ENCODE measurements around the gene NFIA. TPM values are rescaled to one million over a fixed set of nuclear protein-coding genes. Genes with fewer than 3 reads are reported as not detected.

NFIA gene
- total and polyA plus RNA-seq, 2 of the 13 experiments (the other 11 are each of a cell fraction or from before 2014, with no cell fraction given) = 14.7 to 28.5 TPM

DNA sequence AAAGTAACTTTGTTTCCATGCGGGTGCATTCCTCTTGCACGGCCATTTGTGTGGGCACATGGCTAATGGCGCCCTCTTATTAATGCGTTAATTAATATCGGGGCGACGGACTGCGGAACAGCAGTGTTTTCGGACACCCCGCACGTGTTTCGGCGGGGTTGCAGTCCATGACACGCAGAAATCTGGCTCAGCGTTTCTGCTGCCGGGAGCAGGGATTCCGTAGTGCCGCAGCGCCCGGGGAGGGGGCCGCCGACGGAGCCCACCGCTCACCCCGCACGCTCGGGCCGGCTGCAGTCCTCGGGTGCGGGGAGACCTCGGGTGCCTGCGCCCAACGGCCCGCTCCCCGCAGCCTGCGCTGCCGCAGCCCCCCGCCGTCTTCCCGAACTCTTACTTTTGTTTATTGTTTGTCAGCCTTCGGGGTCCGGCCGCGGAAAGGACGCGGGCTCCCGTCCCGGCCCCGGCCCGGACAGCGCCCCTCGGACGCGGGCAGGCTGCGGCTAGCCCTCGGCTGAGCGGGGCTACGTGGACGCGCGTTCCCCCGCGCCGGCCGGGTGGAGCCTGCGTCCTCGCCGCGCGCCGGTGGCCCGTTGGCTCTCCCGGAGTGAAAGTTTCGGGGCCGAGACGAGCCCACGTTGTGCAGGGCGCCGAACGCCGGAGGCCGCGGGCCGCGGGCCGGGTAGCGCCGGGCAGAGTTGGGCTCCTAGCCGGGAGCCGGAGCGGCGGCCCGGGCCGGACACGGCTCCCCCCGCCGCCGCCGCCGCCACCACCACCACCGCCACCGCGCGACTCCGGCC, 849 bp downstream of the NFIA start (continued):
- TF ChIP-seq GZF1 (CRISPR knock-in tag; IDR thresholded peaks at IDR 0.05) (no peak), ZSCAN29 (CRISPR knock-in tag; conservative IDR thresholded peaks at IDR 0.05) (no peak), ZFP36L2 (CRISPR knock-in tag; IDR thresholded peaks at IDR 0.05) (no peak), MIER2 (CRISPR knock-in tag; IDR thresholded peaks at IDR 0.05) (no peak), PHB2 (IDR thresholded peaks at IDR 0.05; ENCODE audit: partially characterized antibody) (no peak), GATA4 (IDR thresholded peaks at IDR 0.05; ENCODE audit: borderline replicate concordance, low read depth) (no peak), REL (CRISPR knock-in tag; conservative IDR thresholded peaks at IDR 0.05) (no peak), ZNF546 (CRISPR knock-in tag; conservative IDR thresholded peaks at IDR 0.05) (no peak), TOE1 (CRISPR knock-in tag; IDR thresholded peaks at IDR 0.05) (no peak), ZNF10 (CRISPR knock-in tag; IDR thresholded peaks at IDR 0.05; ENCODE audit: borderline replicate concordance, low read depth) (no peak), ZNF256 (CRISPR knock-in tag; conservative IDR thresholded peaks at IDR 0.05) (no peak), PTBP1 (IDR thresholded peaks at IDR 0.05; ENCODE audit: low read depth, low read length, poor library complexity, severe bottlenecking) (no peak), CBFB (CRISPR knock-in tag; IDR thresholded peaks at IDR 0.05) (no peak), ZFP36 (IDR thresholded peaks at IDR 0.05; ENCODE audit: borderline replicate concordance, low read depth, low read length, partially characterized antibody) (no peak), ZSCAN31 (CRISPR knock-in tag; IDR thresholded peaks at IDR 0.05; ENCODE audit: low read depth) (no peak), RARA (CRISPR knock-in tag; IDR thresholded peaks at IDR 0.05) (no peak)
- TF ChIP-seq, protein P1, sequence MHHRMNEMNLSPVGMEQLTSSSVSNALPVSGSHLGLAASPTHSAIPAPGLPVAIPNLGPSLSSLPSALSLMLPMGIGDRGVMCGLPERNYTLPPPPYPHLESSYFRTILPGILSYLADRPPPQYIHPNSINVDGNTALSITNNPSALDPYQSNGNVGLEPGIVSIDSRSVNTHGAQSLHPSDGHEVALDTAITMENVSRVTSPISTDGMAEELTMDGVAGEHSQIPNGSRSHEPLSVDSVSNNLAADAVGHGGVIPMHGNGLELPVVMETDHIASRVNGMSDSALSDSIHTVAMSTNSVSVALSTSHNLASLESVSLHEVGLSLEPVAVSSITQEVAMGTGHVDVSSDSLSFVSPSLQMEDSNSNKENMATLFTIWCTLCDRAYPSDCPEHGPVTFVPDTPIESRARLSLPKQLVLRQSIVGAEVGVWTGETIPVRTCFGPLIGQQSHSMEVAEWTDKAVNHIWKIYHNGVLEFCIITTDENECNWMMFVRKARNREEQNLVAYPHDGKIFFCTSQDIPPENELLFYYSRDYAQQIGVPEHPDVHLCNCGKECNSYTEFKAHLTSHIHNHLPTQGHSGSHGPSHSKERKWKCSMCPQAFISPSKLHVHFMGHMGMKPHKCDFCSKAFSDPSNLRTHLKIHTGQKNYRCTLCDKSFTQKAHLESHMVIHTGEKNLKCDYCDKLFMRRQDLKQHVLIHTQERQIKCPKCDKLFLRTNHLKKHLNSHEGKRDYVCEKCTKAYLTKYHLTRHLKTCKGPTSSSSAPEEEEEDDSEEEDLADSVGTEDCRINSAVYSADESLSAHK (CRISPR knock-in tag; IDR thresholded peaks at IDR 0.05; ENCODE audit: borderline replicate concordance) = no peak
- TF ChIP-seq, protein P2, sequence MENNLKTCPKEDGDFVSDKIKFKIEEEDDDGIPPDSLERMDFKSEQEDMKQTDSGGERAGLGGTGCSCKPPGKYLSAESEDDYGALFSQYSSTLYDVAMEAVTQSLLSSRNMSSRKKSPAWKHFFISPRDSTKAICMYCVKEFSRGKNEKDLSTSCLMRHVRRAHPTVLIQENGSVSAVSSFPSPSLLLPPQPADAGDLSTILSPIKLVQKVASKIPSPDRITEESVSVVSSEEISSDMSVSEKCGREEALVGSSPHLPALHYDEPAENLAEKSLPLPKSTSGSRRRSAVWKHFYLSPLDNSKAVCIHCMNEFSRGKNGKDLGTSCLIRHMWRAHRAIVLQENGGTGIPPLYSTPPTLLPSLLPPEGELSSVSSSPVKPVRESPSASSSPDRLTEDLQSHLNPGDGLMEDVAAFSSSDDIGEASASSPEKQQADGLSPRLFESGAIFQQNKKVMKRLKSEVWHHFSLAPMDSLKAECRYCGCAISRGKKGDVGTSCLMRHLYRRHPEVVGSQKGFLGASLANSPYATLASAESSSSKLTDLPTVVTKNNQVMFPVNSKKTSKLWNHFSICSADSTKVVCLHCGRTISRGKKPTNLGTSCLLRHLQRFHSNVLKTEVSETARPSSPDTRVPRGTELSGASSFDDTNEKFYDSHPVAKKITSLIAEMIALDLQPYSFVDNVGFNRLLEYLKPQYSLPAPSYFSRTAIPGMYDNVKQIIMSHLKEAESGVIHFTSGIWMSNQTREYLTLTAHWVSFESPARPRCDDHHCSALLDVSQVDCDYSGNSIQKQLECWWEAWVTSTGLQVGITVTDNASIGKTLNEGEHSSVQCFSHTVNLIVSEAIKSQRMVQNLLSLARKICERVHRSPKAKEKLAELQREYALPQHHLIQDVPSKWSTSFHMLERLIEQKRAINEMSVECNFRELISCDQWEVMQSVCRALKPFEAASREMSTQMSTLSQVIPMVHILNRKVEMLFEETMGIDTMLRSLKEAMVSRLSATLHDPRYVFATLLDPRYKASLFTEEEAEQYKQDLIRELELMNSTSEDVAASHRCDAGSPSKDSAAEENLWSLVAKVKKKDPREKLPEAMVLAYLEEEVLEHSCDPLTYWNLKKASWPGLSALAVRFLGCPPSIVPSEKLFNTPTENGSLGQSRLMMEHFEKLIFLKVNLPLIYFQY (CRISPR knock-in tag; IDR thresholded peaks at IDR 0.05; ENCODE audit: borderline replicate concordance) = no peak
- TF ChIP-seq, protein P3, sequence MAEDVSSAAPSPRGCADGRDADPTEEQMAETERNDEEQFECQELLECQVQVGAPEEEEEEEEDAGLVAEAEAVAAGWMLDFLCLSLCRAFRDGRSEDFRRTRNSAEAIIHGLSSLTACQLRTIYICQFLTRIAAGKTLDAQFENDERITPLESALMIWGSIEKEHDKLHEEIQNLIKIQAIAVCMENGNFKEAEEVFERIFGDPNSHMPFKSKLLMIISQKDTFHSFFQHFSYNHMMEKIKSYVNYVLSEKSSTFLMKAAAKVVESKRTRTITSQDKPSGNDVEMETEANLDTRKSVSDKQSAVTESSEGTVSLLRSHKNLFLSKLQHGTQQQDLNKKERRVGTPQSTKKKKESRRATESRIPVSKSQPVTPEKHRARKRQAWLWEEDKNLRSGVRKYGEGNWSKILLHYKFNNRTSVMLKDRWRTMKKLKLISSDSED (CRISPR knock-in tag; IDR thresholded peaks at IDR 0.05) = no peak
- TF ChIP-seq, protein P4, sequence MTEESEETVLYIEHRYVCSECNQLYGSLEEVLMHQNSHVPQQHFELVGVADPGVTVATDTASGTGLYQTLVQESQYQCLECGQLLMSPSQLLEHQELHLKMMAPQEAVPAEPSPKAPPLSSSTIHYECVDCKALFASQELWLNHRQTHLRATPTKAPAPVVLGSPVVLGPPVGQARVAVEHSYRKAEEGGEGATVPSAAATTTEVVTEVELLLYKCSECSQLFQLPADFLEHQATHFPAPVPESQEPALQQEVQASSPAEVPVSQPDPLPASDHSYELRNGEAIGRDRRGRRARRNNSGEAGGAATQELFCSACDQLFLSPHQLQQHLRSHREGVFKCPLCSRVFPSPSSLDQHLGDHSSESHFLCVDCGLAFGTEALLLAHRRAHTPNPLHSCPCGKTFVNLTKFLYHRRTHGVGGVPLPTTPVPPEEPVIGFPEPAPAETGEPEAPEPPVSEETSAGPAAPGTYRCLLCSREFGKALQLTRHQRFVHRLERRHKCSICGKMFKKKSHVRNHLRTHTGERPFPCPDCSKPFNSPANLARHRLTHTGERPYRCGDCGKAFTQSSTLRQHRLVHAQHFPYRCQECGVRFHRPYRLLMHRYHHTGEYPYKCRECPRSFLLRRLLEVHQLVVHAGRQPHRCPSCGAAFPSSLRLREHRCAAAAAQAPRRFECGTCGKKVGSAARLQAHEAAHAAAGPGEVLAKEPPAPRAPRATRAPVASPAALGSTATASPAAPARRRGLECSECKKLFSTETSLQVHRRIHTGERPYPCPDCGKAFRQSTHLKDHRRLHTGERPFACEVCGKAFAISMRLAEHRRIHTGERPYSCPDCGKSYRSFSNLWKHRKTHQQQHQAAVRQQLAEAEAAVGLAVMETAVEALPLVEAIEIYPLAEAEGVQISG (CRISPR knock-in tag; IDR thresholded peaks at IDR 0.05) = peak; percentile 54
